Retinal pigment epithelial cell (primary cell): ENCODE data around the gene DOCK10.

Source experiments
- DNase-seq: peaks from one replicate; pipeline ENCODE4 v3.0.0-alpha.2; 2010; ENCODE audit warnings: low read depth
- H3K4me3 ChIP-seq: 2 replicates; pipeline ENCODE4 v1.5.1; 2011; ENCODE audit warnings: mild to moderate bottlenecking, low read length, control low read depth, moderate library complexity
- TF ChIP-seq, protein P1 (sequence below): conservative IDR thresholded peaks from 2 replicates; pipeline ENCODE4 v1.5.1; 2011; ENCODE audit warnings: low read depth, low read length, control low read depth, inconsistent platforms

Gene DOCK10

DNA sequence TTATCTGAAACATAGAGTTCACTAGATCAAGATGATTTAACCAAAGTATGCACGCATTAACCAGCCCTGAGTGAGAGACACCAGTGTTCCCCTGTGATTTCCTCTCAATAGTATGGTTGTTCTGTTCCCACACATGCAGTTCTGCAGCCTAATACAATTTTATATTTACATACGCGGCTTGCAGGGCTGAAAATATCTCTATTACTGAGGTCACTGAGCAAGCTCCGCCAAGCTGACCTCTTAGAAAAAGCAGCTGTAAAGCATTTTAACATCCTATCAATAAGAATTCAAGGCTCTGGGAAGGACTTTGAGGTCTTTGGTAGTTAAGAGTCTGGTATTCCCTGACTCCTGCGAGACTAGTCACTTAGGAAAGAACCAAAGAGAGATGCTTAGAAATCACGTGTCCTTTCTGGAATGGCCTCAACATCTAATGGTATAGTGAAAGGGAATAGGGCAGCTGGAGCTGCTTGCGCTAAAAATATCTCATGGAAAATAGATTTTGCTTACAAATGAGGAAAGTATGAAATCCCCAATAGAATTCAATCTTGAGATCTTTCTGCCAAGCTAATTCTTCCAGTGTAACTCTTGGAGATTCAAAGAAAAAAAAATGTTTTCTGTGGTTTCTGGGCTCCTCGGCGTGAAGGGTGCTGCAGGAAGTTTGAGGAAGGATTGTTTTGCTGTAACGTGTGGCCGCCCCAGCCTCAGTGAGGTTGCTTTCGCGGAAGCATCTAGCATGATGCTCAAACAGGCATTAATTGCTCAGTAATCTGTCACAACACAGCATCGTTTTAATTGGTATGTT lies 59.2 kb downstream of the DOCK10 start:
- TF ChIP-seq, protein P1, sequence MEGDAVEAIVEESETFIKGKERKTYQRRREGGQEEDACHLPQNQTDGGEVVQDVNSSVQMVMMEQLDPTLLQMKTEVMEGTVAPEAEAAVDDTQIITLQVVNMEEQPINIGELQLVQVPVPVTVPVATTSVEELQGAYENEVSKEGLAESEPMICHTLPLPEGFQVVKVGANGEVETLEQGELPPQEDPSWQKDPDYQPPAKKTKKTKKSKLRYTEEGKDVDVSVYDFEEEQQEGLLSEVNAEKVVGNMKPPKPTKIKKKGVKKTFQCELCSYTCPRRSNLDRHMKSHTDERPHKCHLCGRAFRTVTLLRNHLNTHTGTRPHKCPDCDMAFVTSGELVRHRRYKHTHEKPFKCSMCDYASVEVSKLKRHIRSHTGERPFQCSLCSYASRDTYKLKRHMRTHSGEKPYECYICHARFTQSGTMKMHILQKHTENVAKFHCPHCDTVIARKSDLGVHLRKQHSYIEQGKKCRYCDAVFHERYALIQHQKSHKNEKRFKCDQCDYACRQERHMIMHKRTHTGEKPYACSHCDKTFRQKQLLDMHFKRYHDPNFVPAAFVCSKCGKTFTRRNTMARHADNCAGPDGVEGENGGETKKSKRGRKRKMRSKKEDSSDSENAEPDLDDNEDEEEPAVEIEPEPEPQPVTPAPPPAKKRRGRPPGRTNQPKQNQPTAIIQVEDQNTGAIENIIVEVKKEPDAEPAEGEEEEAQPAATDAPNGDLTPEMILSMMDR: no peak
- DNase-seq: peak; percentile 71
- H3K4me3 ChIP-seq: peak overlapping the region; percentile 33

DNA sequence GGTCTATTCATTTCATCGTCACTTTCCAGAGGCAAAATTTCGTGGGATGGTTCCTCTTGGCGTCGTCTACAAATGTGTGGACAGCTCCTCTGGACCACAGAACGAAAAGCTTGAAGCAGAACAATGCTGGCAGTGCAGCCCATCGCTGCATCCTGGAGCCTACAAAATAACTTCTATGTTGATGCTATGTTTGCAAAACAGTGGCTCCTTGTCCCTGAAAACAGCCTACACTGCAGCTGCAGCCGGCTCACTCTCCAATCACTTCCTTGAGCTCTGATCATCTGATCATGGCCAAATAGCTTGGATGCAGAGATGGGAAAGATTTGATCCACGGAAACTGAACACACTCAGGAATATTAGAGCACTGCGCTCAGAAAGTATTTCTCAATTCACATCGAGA lies 60.0 kb downstream of the DOCK10 start:
- DNase-seq: no peak
- H3K4me3 ChIP-seq: no peak overlapping the region
- TF ChIP-seq, protein P1: no peak

DNA sequence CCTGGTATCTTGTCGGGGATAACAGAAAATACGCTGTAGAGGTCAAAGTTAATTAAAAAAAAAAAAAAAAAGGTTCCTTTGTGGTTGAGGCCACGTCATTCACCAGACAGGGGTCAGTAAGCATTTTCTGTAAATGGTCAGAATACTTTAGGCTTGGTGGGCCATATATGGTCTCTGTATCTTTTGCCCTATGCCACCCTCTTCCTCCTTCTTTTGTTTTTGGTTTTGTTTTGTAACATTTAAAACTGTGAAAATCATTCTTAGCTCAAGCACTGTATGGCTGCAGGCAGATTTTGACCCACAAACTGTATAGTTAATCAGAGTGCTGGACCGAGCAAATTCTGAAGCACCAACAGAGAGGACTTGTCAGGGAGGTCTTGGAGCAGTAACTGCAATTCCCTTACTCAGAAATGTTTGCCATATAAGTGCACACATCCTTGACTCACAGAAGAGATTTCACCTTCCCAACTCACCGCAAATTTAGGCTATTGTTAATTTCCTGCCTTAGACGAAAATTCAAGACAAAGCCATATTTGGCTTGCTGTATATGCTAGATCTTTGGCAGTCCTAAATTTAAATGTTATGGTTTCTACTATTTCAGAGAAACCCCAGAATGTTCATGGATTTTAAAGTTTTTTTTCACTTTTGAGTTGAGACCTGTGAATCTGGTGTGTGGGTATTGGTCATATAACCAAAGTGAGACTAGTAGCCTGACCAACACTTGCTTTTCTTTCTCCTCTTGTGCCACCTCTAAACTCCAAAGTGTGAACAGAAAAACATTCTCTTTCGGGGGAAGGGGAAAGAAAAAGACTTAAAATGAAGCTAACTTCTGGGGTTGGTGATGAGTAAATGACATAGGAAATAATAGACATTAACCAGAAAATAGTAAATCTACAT lies 65.4 kb downstream of the DOCK10 start:
- DNase-seq: no peak
- TF ChIP-seq, protein P1: no peak
- H3K4me3 ChIP-seq: no peak overlapping the region

DNA sequence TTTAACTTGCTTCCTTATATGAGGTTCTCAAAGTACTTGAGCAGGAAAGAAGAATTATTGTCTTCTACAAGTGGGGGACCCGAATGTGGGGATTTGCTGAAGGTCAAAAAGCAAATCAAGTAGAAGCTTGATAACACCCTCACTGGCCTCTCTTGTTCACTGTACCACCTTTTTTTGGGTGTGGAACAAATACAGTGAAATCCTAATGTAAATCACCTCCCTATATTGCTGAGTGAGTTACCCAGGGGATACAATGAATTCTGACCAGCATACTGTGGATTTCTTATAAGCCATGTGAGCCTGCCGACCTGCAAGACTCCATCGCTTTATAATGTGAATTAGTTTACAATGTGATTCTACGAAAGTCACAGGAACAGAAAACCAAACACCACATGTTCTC lies 66.5 kb downstream of the DOCK10 start:
- H3K4me3 ChIP-seq: no peak overlapping the region
- no peak for DNase-seq
- TF ChIP-seq, protein P1: no peak

DNA sequence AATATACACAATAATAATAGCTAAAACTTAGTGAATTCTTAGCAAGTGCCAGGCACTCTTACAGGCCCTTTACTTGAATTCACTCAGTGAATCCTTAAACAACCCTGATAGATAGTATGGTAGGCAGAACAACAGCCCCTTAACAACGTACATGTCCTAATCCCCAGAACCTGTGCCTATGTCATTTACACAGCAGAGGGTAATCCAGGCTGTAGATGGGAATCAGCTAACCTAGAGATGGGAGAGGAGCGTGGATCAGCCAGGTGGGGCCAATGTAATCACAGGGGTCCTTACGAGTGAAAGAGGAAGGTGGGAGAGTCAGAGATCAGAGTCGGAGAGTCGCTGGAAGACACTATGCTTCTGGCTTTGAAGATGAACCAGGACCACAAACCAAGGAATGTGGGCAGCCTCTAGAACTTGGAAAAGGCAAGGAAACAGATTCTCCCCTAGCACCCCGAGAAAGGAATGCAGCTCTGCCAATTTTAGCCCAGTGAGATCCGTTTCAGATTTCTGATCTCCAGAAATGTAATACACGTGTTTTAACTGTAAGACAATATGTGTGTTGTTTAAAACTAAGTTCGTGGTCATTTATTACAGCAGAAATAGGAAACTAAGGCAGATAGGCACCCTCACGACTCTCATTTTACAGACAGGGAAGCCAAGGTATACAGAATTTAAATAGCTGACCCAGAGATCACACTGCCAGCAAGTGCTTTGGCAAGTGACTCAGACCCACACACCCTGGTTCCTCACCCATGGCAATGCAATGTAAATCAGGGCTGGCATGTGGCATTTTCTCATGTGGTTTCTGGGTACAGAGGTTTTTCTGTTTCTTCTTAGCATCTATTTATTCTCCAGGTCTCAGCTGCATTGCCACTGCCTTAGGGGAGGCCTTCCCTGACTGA lies 68.9 kb downstream of the DOCK10 start:
- TF ChIP-seq, protein P1: no peak
- peak; percentile 66 for DNase-seq
- no peak overlapping the region for H3K4me3 ChIP-seq

DNA sequence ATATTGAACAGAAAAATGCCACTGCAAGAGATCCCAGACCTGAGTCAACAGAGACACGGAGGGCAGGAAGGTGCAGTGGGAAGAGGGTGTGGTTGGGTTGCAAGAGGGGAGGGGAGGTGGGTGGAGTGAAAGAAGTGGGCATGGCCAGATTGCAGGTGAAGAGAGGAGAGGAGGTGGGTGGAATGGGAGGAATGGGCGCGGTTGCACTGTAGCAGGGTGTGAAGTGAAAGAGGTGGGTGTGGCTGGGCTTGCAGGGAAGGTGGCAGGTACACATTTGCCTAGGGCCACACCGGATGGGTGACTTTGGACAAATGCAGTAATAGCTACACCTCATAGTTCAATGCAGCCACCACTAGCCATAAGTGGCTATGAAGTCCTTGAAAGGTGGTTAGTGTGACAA lies 71.1 kb downstream of the DOCK10 start:
- DNase-seq: no peak
- TF ChIP-seq, protein P1: no peak
- no peak overlapping the region for H3K4me3 ChIP-seq
